ENCODE results near the gene HSPB1. TPM values are rescaled to one million over a fixed set of nuclear protein-coding genes. Genes with fewer than 3 reads are reported as not detected.

HSPB1 gene
- total and polyA plus RNA-seq, 2 of the 13 experiments (the other 11 are each of a cell fraction or from before 2014, with no cell fraction given), result 21.0 to 38.6 TPM

DNA sequence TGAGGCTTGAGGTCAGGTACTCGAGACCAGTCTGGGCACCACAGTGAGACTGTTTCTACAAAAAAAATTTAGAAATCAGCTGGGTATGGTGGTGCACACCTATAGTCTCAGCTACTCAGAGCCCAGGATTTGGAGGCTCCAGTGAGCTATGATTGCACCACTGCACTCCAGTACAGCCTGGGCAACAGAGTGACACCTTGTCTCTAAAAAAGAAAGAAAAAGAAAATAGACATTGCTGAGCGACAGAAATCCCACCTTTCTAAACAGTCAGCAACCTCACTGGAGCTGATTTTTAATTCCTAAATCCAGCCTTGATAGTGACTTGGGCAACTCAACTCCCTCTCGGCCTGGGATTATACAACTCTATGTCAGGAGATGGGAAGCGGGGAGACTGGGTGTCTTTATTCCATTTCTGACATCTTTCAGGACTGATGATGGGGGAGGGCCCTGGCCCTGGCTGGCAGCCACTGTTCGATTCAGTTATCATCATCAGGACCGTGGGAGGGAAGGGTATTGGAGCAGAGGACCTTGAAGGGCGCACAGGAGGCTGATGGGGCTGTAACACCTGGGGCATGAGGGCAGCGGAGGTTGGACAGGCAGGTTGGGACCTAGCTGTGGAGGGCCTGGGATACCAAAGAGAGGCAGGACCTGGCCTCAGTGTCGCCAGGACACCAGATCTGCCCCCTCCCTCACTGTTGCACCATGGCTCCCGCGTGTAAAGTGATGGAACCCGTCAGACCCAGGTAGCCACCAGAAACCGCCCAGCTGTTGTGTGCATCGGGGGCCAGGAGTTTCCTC, 14.7 kb downstream of the HSPB1 start (continued):
- no peak for TF ChIP-seq ETV6 (CRISPR knock-in tag; conservative IDR thresholded peaks at IDR 0.05)
- no peak for TF ChIP-seq JUND (CRISPR knock-in tag; IDR thresholded peaks at IDR 0.05)
- TF ChIP-seq ZNF570 (CRISPR knock-in tag; IDR thresholded peaks at IDR 0.05; ENCODE audit: borderline replicate concordance), result no peak
- TF ChIP-seq, protein P1, sequence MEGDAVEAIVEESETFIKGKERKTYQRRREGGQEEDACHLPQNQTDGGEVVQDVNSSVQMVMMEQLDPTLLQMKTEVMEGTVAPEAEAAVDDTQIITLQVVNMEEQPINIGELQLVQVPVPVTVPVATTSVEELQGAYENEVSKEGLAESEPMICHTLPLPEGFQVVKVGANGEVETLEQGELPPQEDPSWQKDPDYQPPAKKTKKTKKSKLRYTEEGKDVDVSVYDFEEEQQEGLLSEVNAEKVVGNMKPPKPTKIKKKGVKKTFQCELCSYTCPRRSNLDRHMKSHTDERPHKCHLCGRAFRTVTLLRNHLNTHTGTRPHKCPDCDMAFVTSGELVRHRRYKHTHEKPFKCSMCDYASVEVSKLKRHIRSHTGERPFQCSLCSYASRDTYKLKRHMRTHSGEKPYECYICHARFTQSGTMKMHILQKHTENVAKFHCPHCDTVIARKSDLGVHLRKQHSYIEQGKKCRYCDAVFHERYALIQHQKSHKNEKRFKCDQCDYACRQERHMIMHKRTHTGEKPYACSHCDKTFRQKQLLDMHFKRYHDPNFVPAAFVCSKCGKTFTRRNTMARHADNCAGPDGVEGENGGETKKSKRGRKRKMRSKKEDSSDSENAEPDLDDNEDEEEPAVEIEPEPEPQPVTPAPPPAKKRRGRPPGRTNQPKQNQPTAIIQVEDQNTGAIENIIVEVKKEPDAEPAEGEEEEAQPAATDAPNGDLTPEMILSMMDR (CRISPR knock-in tag; IDR thresholded peaks at IDR 0.05), result no peak
- TF ChIP-seq ZNF782 (CRISPR knock-in tag; IDR thresholded peaks at IDR 0.05; ENCODE audit: borderline replicate concordance), result no peak
- TF ChIP-seq HNRNPH1 (optimal IDR thresholded peaks at IDR 0.05; ENCODE audit: low read depth, low read length), result no peak
- TF ChIP-seq, protein P2, sequence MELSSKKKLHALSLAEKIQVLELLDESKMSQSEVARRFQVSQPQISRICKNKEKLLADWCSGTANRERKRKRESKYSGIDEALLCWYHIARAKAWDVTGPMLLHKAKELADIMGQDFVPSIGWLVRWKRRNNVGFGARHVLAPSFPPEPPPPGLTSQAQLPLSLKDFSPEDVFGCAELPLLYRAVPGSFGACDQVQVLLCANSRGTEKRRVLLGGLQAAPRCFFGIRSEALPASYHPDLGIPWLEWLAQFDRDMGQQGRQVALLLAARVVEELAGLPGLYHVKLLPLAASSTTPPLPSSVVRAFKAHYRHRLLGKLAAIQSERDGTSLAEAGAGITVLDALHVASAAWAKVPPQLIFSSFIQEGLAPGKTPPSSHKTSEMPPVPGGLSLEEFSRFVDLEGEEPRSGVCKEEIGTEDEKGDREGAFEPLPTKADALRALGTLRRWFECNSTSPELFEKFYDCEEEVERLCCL (CRISPR knock-in tag; IDR thresholded peaks at IDR 0.05; ENCODE audit: borderline replicate concordance), result no peak
- TF ChIP-seq, protein P3, sequence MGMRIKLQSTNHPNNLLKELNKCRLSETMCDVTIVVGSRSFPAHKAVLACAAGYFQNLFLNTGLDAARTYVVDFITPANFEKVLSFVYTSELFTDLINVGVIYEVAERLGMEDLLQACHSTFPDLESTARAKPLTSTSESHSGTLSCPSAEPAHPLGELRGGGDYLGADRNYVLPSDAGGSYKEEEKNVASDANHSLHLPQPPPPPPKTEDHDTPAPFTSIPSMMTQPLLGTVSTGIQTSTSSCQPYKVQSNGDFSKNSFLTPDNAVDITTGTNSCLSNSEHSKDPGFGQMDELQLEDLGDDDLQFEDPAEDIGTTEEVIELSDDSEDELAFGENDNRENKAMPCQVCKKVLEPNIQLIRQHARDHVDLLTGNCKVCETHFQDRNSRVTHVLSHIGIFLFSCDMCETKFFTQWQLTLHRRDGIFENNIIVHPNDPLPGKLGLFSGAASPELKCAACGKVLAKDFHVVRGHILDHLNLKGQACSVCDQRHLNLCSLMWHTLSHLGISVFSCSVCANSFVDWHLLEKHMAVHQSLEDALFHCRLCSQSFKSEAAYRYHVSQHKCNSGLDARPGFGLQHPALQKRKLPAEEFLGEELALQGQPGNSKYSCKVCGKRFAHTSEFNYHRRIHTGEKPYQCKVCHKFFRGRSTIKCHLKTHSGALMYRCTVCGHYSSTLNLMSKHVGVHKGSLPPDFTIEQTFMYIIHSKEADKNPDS (CRISPR knock-in tag; IDR thresholded peaks at IDR 0.05), result no peak
- TF ChIP-seq SIN3B (IDR thresholded peaks at IDR 0.05; ENCODE audit: low read length), result no peak
- TF ChIP-seq, protein P4, sequence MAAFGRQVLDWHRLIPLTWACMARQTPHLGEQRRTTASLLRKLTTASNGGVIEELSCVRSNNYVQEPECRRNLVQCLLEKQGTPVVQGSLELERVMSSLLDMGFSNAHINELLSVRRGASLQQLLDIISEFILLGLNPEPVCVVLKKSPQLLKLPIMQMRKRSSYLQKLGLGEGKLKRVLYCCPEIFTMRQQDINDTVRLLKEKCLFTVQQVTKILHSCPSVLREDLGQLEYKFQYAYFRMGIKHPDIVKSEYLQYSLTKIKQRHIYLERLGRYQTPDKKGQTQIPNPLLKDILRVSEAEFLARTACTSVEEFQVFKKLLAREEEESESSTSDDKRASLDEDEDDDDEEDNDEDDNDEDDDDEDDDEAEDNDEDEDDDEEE (CRISPR knock-in tag; IDR thresholded peaks at IDR 0.05), result no peak
- TF ChIP-seq HCFC1 (IDR thresholded peaks at IDR 0.05; ENCODE audit: low read depth, low read length), result no peak
- no peak for TF ChIP-seq HHEX (CRISPR knock-in tag; IDR thresholded peaks at IDR 0.05)
- TF ChIP-seq ZNF496 (CRISPR knock-in tag; IDR thresholded peaks at IDR 0.05; ENCODE audit: insufficient replicate concordance), result no peak
- TF ChIP-seq, protein P5, sequence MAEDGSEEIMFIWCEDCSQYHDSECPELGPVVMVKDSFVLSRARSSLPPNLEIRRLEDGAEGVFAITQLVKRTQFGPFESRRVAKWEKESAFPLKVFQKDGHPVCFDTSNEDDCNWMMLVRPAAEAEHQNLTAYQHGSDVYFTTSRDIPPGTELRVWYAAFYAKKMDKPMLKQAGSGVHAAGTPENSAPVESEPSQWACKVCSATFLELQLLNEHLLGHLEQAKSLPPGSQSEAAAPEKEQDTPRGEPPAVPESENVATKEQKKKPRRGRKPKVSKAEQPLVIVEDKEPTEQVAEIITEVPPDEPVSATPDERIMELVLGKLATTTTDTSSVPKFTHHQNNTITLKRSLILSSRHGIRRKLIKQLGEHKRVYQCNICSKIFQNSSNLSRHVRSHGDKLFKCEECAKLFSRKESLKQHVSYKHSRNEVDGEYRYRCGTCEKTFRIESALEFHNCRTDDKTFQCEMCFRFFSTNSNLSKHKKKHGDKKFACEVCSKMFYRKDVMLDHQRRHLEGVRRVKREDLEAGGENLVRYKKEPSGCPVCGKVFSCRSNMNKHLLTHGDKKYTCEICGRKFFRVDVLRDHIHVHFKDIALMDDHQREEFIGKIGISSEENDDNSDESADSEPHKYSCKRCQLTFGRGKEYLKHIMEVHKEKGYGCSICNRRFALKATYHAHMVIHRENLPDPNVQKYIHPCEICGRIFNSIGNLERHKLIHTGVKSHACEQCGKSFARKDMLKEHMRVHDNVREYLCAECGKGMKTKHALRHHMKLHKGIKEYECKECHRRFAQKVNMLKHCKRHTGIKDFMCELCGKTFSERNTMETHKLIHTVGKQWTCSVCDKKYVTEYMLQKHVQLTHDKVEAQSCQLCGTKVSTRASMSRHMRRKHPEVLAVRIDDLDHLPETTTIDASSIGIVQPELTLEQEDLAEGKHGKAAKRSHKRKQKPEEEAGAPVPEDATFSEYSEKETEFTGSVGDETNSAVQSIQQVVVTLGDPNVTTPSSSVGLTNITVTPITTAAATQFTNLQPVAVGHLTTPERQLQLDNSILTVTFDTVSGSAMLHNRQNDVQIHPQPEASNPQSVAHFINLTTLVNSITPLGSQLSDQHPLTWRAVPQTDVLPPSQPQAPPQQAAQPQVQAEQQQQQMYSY (CRISPR knock-in tag; IDR thresholded peaks at IDR 0.05), result no peak
- TF ChIP-seq, protein P6, sequence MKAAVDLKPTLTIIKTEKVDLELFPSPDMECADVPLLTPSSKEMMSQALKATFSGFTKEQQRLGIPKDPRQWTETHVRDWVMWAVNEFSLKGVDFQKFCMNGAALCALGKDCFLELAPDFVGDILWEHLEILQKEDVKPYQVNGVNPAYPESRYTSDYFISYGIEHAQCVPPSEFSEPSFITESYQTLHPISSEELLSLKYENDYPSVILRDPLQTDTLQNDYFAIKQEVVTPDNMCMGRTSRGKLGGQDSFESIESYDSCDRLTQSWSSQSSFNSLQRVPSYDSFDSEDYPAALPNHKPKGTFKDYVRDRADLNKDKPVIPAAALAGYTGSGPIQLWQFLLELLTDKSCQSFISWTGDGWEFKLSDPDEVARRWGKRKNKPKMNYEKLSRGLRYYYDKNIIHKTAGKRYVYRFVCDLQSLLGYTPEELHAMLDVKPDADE (CRISPR knock-in tag; IDR thresholded peaks at IDR 0.05), result no peak
- TF ChIP-seq, protein P7, sequence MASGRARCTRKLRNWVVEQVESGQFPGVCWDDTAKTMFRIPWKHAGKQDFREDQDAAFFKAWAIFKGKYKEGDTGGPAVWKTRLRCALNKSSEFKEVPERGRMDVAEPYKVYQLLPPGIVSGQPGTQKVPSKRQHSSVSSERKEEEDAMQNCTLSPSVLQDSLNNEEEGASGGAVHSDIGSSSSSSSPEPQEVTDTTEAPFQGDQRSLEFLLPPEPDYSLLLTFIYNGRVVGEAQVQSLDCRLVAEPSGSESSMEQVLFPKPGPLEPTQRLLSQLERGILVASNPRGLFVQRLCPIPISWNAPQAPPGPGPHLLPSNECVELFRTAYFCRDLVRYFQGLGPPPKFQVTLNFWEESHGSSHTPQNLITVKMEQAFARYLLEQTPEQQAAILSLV (CRISPR knock-in tag; IDR thresholded peaks at IDR 0.05; ENCODE audit: borderline replicate concordance), result no peak

Data from HepG2 (cell line).